Activated naive CD4-positive, alpha-beta T cell treated with anti-CD3 and anti-CD28 coated beads for 36 hours (primary cell): ENCODE results near the gene UQCRFS1. TPM values are rescaled to one million over a fixed set of nuclear protein-coding genes. Genes with fewer than 3 reads are reported as not detected.

Experiments
- CTCF ChIA-PET: fragments of 350-600 bp; sonication (Branson Sonifier 250); formaldehyde crosslinking; loops from one replicate; lab custom pipeline; 2021; ENCODE audit warnings: antibody characterized with exemption; lab: Charles Lee
- DNase-seq: peaks from one replicate; pipeline ENCODE4 v3.0.0-alpha.2; 2020
- H3K27ac Mint-ChIP-seq: one replicate; pipeline ENCODE4 v1.8.0; 2021; ENCODE audit warnings: mild to moderate bottlenecking, mixed read lengths
- H3K27me3 Mint-ChIP-seq: one replicate; pipeline ENCODE4 v1.8.0; 2021; ENCODE audit warnings: low read depth, mixed read lengths
- H3K36me3 Mint-ChIP-seq: one replicate; pipeline ENCODE4 v1.8.0; 2021; ENCODE audit warnings: low read depth, mixed read lengths
- H3K4me1 Mint-ChIP-seq: one replicate; pipeline ENCODE4 v1.8.0; 2021; ENCODE audit warnings: low read depth, mixed read lengths
- H3K4me3 Mint-ChIP-seq: one replicate; pipeline ENCODE4 v1.8.0; 2021; ENCODE audit warnings: mild to moderate bottlenecking, moderate library complexity, mixed read lengths
- H3K9me3 Mint-ChIP-seq: one replicate; pipeline ENCODE4 v1.8.0; 2021; ENCODE audit warnings: mixed read lengths
- intact Hi-C: fragments of 100-400 bp; cut with micrococcal nuclease; formaldehyde crosslinking; loops from one replicate; pipeline ENCODE4 v1.15.1; 2023
- total RNA-seq, 2 experiments: library from RNA; stranded (reverse); gene quantifications; one replicate each; pipeline ENCODE4 v1.2.3, GENCODE V29; 2021

UQCRFS1 gene
- total RNA-seq, 2 experiments from 2014 or later: 46.8 to 47.6 TPM

DNA sequence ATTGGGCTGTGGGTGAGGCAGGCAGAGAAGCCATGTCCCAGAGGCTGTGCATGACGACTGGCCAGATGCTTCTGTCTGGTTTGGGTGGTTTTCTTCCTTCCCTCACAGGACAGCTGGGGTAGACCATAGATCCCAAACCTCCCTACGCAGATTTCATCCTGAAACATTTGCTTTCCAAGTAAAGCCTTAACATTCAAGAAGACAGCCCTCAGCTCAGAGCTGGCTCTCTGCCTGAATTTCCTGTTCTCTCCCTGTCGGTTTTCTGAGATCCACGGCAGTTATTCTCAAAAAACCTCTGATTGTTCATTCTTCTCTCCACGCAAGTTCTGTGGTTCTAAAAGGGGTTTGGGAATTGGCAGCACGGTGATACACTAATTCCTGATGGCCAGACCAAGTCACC lies 25.3 kb downstream of the UQCRFS1 start:
- H3K36me3 Mint-ChIP-seq: no peaks in the 10 kb centered on the region
- no peaks in the 10 kb centered on the region for H3K9me3 Mint-ChIP-seq
- H3K4me1 Mint-ChIP-seq: no peaks in the 10 kb centered on the region
- no peak overlapping the region for H3K27ac Mint-ChIP-seq
- H3K4me3 Mint-ChIP-seq: no peak overlapping the region
- CTCF ChIA-PET: interaction anchor here (1.6 kb wide), 1 partner anchor 75 kb away, joined by 6 read pairs; no protein-coding TSS in a partner anchor
- intact Hi-C loops: no loop called here
- peaks cover 2% of the 10 kb centered on the region for H3K27me3 Mint-ChIP-seq
- DNase-seq: no peak

DNA sequence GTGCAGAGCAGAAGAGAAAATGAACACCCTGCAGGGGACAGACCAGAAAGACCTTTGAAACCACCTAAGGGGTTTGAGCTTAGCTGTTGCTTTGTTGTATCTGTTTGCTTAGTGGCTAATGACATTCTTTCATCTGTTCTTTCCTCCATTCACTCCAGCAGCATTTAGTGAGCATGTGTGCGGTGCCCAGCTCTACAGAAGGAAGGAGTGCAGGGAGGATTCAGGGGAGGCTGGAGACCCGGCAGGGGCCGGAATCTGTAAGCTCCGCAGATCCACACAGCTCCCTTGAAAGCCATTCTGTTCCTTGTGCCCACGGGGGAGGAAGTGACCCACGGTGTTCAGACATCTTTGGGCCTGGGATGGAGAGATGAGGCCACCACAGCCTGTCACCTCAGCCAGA lies 27.5 kb downstream of the UQCRFS1 start:
- CTCF ChIA-PET: no interaction called here

DNA sequence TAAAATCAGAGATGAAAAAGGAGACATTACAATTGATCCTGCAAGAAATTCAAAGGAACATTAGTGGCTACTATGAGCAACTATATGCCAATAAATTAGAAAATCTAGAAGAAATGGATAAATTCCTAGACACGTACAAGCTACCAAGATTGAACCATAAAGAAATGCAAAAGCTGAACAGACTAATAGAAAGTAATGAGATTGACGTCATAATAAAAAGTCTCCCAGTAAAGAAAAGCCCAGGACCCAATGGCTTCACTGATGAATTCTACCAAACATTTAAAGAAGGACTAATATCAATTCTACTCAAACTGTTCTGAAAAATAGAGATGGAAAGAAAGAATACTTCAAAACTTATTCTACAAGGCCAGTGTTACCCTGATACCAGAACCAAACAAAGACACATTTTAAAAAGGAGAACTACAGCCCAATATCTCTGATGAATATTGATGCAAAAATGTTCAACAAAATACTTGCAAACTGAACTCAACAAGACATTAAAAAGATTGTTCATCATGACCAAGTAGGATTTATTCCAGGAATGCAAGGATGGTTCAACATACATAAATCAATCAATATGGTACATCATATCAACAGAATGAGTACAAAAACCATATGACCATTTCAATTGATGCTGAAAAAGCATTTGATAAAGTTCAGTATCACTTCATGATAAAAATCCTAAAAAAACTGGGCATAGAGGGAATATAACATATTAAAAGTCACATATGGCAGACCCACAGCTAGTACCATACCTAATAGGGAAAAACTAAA lies 35.8 kb downstream of the UQCRFS1 start:
- Mint-ChIP-seq H3K9me3 (peaks cover 35% of the 10 kb centered on the region), H3K4me3 (no peak overlapping the region), H3K4me1 (no peaks in the 10 kb centered on the region), H3K27ac (no peak overlapping the region), H3K36me3 (no peaks in the 10 kb centered on the region), H3K27me3 (no peaks in the 10 kb centered on the region)
- DNase-seq: no peak
- CTCF ChIA-PET: no interaction called here
- intact Hi-C loops: no loop called here

More for the DNA sequence above, 27.5 kb downstream of the UQCRFS1 start:
- Mint-ChIP-seq H3K27ac (no peak overlapping the region), H3K9me3 (no peaks in the 10 kb centered on the region), H3K4me3 (no peak overlapping the region), H3K4me1 (no peaks in the 10 kb centered on the region), H3K36me3 (no peaks in the 10 kb centered on the region), H3K27me3 (peaks cover 2% of the 10 kb centered on the region)
- intact Hi-C loops: no loop called here
- no peak for DNase-seq

DNA sequence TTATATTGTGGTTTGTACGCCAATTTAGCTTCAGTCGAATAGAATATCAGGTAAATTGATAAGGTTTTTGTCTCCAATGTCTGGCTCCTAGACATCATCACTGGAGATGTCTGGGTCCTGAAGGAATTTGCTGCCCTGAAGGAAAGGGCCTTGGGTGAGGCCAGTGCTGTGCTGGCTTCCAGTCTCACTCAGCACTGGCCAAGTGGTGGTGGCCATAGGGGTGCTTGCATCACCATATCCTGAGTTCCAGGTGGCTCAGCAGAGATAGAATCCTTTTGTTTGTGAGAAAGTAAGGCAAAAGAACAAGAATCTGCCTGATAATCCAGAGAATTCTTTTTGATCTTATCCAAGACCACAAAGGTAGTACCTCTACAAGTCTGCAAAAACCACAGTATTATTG lies 39.1 kb downstream of the UQCRFS1 start:
- Mint-ChIP-seq H3K9me3 (peaks cover 28% of the 10 kb centered on the region), H3K27me3 (peaks cover 2% of the 10 kb centered on the region), H3K36me3 (peaks cover 2% of the 10 kb centered on the region), H3K4me1 (no peaks in the 10 kb centered on the region), H3K4me3 (no peak overlapping the region), H3K27ac (no peak overlapping the region)
- intact Hi-C loops: no loop called here
- CTCF ChIA-PET: no interaction called here
- DNase-seq: no peak

DNA sequence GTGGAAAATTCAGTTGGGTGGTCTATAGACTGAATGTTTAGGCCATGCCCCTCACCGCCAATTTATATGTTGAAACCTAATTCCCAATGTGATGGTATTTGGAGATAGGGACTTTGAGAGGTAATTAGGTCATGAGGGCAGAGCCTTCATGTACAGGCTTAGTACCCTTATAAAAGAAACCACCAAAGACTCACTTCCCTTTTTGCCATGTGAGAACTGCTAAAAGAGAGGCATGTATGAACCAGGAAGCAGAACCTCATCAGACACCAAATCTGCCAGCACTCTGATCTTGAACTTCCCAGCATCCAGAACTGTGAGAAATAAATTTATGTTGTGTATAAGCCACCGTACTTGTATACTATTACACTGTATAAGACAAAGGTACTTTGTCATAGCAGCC lies 40.6 kb downstream of the UQCRFS1 start:
- Mint-ChIP-seq H3K27ac (no peak overlapping the region), H3K4me3 (no peak overlapping the region), H3K27me3 (peaks cover 2% of the 10 kb centered on the region), H3K36me3 (peaks cover 2% of the 10 kb centered on the region), H3K9me3 (peaks cover 22% of the 10 kb centered on the region), H3K4me1 (no peaks in the 10 kb centered on the region)
- no peak for DNase-seq
- intact Hi-C loops: no loop called here
- CTCF ChIA-PET: no interaction called here

GRCh38 chr19:29171525-29171924 lies 41.4 kb downstream of the UQCRFS1 start:
- peaks cover 2% of the 10 kb centered on the region for H3K27me3 Mint-ChIP-seq
- H3K9me3 Mint-ChIP-seq: peaks cover 17% of the 10 kb centered on the region
- H3K27ac Mint-ChIP-seq: no peak overlapping the region
- intact Hi-C loops: no loop called here
- no peak for DNase-seq
- H3K4me3 Mint-ChIP-seq: no peak overlapping the region
- no peaks in the 10 kb centered on the region for H3K4me1 Mint-ChIP-seq
- CTCF ChIA-PET: no interaction called here
- H3K36me3 Mint-ChIP-seq: peaks cover 2% of the 10 kb centered on the region

DNA sequence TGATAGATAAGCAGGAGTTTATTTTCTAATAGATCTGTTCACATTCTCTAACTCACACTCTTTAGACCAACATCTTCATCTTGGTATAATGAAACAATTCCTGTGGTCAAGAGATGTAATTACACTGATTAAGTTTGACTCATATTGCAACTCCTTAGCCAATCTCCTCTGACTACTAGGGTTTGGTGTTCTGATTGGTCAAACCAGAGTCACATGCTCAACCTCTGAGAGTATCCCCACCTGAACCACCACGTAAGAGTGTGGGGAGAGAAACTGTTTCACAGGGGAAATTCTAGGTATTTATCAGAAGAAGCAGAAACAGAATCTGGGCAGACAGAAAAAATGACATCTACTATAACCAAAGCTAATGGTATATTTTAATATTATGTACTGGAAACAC lies 42.4 kb downstream of the UQCRFS1 start:
- H3K27ac Mint-ChIP-seq: no peak overlapping the region
- no peaks in the 10 kb centered on the region for H3K4me1 Mint-ChIP-seq
- DNase-seq: no peak
- CTCF ChIA-PET: interaction anchor here (0.6 kb wide), 1 partner anchor 94 kb away, joined by 3 read pairs; no protein-coding TSS in a partner anchor
- peaks cover 9% of the 10 kb centered on the region for H3K9me3 Mint-ChIP-seq
- intact Hi-C loops: no loop called here
- peaks cover 2% of the 10 kb centered on the region for H3K36me3 Mint-ChIP-seq
- no peak overlapping the region for H3K4me3 Mint-ChIP-seq
- peaks cover 2% of the 10 kb centered on the region for H3K27me3 Mint-ChIP-seq

DNA sequence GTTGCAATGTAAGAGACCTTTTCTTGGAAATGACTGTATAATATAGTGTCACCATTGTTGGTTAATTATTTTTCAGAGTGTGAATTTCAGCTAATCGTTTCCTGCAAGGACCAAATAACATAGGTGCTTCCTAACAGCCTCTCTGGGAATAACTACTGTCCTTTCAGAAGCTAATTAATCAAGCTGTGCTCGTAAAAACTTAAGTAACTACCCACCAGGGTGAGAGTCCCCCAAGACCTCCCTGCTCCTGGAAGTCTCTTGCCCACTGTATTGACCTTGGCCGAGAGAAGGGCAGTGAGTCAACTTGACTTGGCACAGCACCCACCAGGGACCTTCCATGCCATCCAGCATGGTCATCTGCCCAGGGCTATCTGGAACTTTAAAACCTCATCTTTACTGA lies 50.3 kb downstream of the UQCRFS1 start:
- CTCF ChIA-PET: interaction anchor here (0.6 kb wide), 1 partner anchor 99 kb away, joined by 3 read pairs; no protein-coding TSS in a partner anchor
- peaks cover 8% of the 10 kb centered on the region for H3K27me3 Mint-ChIP-seq
- H3K27ac Mint-ChIP-seq: no peak overlapping the region
- no peak for DNase-seq
- H3K9me3 Mint-ChIP-seq: peaks cover 2% of the 10 kb centered on the region
- no peak overlapping the region for H3K4me3 Mint-ChIP-seq
- H3K36me3 Mint-ChIP-seq: no peaks in the 10 kb centered on the region
- intact Hi-C loops: no loop called here
- no peaks in the 10 kb centered on the region for H3K4me1 Mint-ChIP-seq

- Mint-ChIP-seq H3K9me3 (peaks cover 43% of the 10 kb centered on the region), H3K4me3 (no peak overlapping the region), H3K36me3 (peaks cover 2% of the 10 kb centered on the region)
Measured at GRCh38 chr19:29155683-29156082, 57.3 kb downstream of the UQCRFS1 start.

More at GRCh38 chr19:29155683-29156082, 57.3 kb downstream of the UQCRFS1 start:
- no peak for DNase-seq
- intact Hi-C loops: no loop called here
- H3K4me1 Mint-ChIP-seq: no peaks in the 10 kb centered on the region
- H3K27ac Mint-ChIP-seq: no peak overlapping the region
- H3K27me3 Mint-ChIP-seq: peaks cover 8% of the 10 kb centered on the region
- CTCF ChIA-PET: no interaction called here
